Gastrocnemius medialis (tissue), 4 donors: ENCODE results near the gene ASTN2.

ENCODE experiments used
- POLR2A ChIP-seq, 2 donors: fragments of 450-650 bp; IDR thresholded peaks; one replicate each; pipeline ENCODE4 v1.6.1; 2017; ENCODE audit warnings: antibody characterized with exemption in 2 of 2, mild to moderate bottlenecking in 2 of 2, moderate library complexity in 2 of 2
- TF ChIP-seq, protein P1 (sequence below), 5 experiments: fragments of 450-650 bp in 3 of 5; fragments of 200-600 bp in 2 of 5; sonication (generic) in 2 of 5; IDR thresholded peaks in 4 of 5; conservative IDR thresholded peaks in 1 of 5; 1 replicate in 4 of 5; 2 replicates in 1 of 5; pipeline ENCODE4 v1.5.1; 2016 to 2019; ENCODE audit warnings: antibody characterized with exemption in 5 of 5, mild to moderate bottlenecking in 3 of 5, moderate library complexity in 3 of 5

DNA sequence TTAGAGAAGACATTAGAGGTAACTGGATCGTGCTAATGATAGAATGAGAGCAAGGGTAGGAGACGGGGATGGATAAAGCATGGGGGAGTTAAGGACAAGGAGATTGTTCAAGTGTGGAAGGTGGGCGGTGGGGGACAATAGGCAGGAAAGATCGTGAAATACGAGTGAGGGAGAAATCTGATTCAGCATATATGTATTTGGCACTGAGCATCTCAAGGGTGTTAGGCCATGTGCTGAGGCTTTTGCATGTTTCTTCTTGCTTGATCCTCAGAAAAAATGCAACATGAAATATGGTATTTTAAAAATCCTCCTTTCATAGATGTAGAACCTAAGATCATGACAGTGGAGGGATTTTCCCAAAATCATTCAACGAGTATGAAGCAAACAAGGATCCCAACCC, 1020.8 kb downstream of the ASTN2 start:
- TF ChIP-seq, protein P1, sequence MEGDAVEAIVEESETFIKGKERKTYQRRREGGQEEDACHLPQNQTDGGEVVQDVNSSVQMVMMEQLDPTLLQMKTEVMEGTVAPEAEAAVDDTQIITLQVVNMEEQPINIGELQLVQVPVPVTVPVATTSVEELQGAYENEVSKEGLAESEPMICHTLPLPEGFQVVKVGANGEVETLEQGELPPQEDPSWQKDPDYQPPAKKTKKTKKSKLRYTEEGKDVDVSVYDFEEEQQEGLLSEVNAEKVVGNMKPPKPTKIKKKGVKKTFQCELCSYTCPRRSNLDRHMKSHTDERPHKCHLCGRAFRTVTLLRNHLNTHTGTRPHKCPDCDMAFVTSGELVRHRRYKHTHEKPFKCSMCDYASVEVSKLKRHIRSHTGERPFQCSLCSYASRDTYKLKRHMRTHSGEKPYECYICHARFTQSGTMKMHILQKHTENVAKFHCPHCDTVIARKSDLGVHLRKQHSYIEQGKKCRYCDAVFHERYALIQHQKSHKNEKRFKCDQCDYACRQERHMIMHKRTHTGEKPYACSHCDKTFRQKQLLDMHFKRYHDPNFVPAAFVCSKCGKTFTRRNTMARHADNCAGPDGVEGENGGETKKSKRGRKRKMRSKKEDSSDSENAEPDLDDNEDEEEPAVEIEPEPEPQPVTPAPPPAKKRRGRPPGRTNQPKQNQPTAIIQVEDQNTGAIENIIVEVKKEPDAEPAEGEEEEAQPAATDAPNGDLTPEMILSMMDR (IDR thresholded peaks at IDR 0.05 in 4 of 5, conservative IDR thresholded peaks at IDR 0.05 in 1 of 5), result no peak
- no peak for TF ChIP-seq POLR2A (IDR thresholded peaks at IDR 0.05)
